GM12878 (cell line): Measurements from ENCODE around the gene MYO9B. TPM values are rescaled to one million over a fixed set of nuclear protein-coding genes. Genes with fewer than 3 reads are reported as not detected.

Experiments used
- ATAC-seq: fragments of 200-7000 bp; cut with Tn5 transposase; 3 replicates; pipeline ENCODE4 v1.9.1; 2020; ENCODE audit warnings: mild to moderate bottlenecking, moderate library complexity
- BruUV-seq: library from RNA; stranded (reverse); fragments of 400-500 nt; replicated peaks from 2 replicates; lab custom pipeline; 2021; lab: Mats Ljungman, UMichigan
- CTCF ChIA-PET: fragments of 300-600 bp; sonication (Branson Sonifier 250); formaldehyde crosslinking; extraction: SDS; loops from one replicate; lab custom pipeline; 2021; ENCODE audit warnings: inconsistent platforms; lab: Yijun Ruan, JAX
- POLR2A ChIA-PET: fragments of 350-600 bp; formaldehyde crosslinking; extraction: SDS; loops from one replicate; lab custom pipeline; 2021; ENCODE audit warnings: inconsistent platforms; lab: Charles Lee
- RAD21 ChIA-PET: fragments of 300-600 bp; sonication (Branson Sonifier 250); formaldehyde crosslinking; loops from one replicate; lab custom pipeline; 2023; ENCODE audit warnings: antibody characterized with exemption; ENCODE audit not compliant: unreplicated experiment; lab: Charles Lee
- SMC1A ChIA-PET: fragments of 300-600 bp; sonication (Branson Sonifier 250); formaldehyde crosslinking; loops from one replicate; lab custom pipeline; 2023; ENCODE audit not compliant: unreplicated experiment, uncharacterized antibody; lab: Charles Lee
- DNase-seq: peaks from one replicate; pipeline ENCODE4 v3.0.0-alpha.2; 2011; ENCODE audit warnings: low read depth, low spot score
- FAIRE-seq: peaks from 3 replicates; lab custom pipeline; 2011; peaks lifted over from hg19 to GRCh38; lab: Jason Lieb, UNC
- H2AFZ ChIP-seq: 2 replicates; pipeline ENCODE4 v1.6.0; 2011; ENCODE audit warnings: low read depth, low read length, control low read depth; ENCODE audit not compliant: control insufficient read depth
- H3K27ac ChIP-seq: 2 replicates; pipeline ENCODE4 v1.5.1; 2011; ENCODE audit warnings: control low read depth; ENCODE audit not compliant: control insufficient read depth, insufficient read depth
- H3K27me3 ChIP-seq, 2 experiments: replicated peaks in 1 of 2; 2 replicates each; pipeline versions ENCODE4 v1.6.0 to v1.6.1; 2011; ENCODE audit warnings: low read length in 1 of 2; ENCODE audit not compliant: control insufficient read depth in 2 of 2, insufficient read depth in 2 of 2
- H3K36me3 ChIP-seq, 2 experiments: 2 replicates each; pipeline ENCODE4 v1.5.1; 2011; ENCODE audit warnings: low read length in 1 of 2; ENCODE audit not compliant: control insufficient read depth in 2 of 2, insufficient read depth in 2 of 2
- H3K4me1 ChIP-seq: 2 replicates; pipeline ENCODE4 v1.6.1; 2011; ENCODE audit warnings: mild to moderate bottlenecking, low read length, moderate library complexity, mixed read lengths; ENCODE audit not compliant: control insufficient read depth, insufficient read depth
- H3K4me2 ChIP-seq: 2 replicates; pipeline ENCODE4 v1.6.0; 2011; ENCODE audit warnings: control low read depth; ENCODE audit not compliant: control insufficient read depth, insufficient read depth
- H3K4me3 ChIP-seq: fragments of 200-600 bp; sonication (generic); 2 replicates; pipeline ENCODE4 v1.5.1; 2016
- H3K79me2 ChIP-seq: 2 replicates; pipeline ENCODE4 v1.6.0; 2011; ENCODE audit warnings: low read length; ENCODE audit not compliant: control insufficient read depth, insufficient read depth
- H3K9ac ChIP-seq: 2 replicates; pipeline ENCODE4 v1.8.0; 2011; ENCODE audit warnings: low read length, control low read depth, mixed read lengths; ENCODE audit not compliant: control insufficient read depth, insufficient read depth
- H3K9me3 ChIP-seq: replicated peaks from 3 replicates; pipeline ENCODE4 v1.5.1; 2011; ENCODE audit warnings: mild to moderate bottlenecking, low read length; ENCODE audit not compliant: control insufficient read depth, insufficient read depth
- H4K20me1 ChIP-seq: 2 replicates; pipeline ENCODE4 v1.6.0; 2011; ENCODE audit not compliant: control insufficient read depth, insufficient read depth
- BHLHE40 ChIP-seq, 2 experiments: fragments of 450-650 bp in 1 of 2; IDR thresholded peaks; 2 replicates each; pipeline ENCODE4 v1.6.1; 2011 to 2017; ENCODE audit warnings: low read depth in 2 of 2, borderline replicate concordance in 1 of 2, improper control_type of control experiment in 1 of 2, low read length in 1 of 2, mild to moderate bottlenecking in 1 of 2
- CBX5 ChIP-seq: sonication (generic); IDR thresholded peaks from 2 replicates; pipeline ENCODE4 v1.6.1; 2016; ENCODE audit warnings: low read depth, moderate library complexity, mild to moderate bottlenecking, inconsistent platforms
- ETV6 ChIP-seq, 2 experiments: fragments of 450-650 bp in 1 of 2; IDR thresholded peaks in 1 of 2; conservative IDR thresholded peaks in 1 of 2; 2 replicates each; pipeline ENCODE4 v1.6.1; 2014; ENCODE audit warnings: antibody characterized with exemption in 1 of 2, borderline replicate concordance in 1 of 2, low read depth in 1 of 2, mild to moderate bottlenecking in 1 of 2, moderate library complexity in 1 of 2
- FOXM1 ChIP-seq: IDR thresholded peaks from 2 replicates; pipeline ENCODE4 v1.6.1; 2012; ENCODE audit warnings: low read depth, mild to moderate bottlenecking, inconsistent platforms, low read length, moderate library complexity
- MXI1 ChIP-seq: fragments of 150-350 bp; IDR thresholded peaks from 2 replicates; pipeline ENCODE4 v1.6.1; 2011; ENCODE audit warnings: low read depth, mild to moderate bottlenecking, inconsistent platforms, low read length, improper control_type of control experiment
- NFXL1 ChIP-seq: fragments of 450-650 bp; IDR thresholded peaks from 2 replicates; pipeline ENCODE4 v1.6.1; 2017; ENCODE audit warnings: antibody characterized with exemption, mild to moderate bottlenecking, borderline replicate concordance
- NFYA ChIP-seq: IDR thresholded peaks from 2 replicates; pipeline ENCODE4 v1.6.1; 2011; ENCODE audit warnings: low read depth, mild to moderate bottlenecking, low read length, improper control_type of control experiment, borderline replicate concordance
- POLR2AphosphoS5 ChIP-seq: IDR thresholded peaks from 2 replicates; pipeline ENCODE4 v1.6.1; 2011; ENCODE audit warnings: mild to moderate bottlenecking, low read length, inconsistent platforms
- SIX5 ChIP-seq: IDR thresholded peaks from 2 replicates; pipeline ENCODE4 v1.6.1; 2011; ENCODE audit warnings: mild to moderate bottlenecking, low read depth, low read length, moderate library complexity; ENCODE audit not compliant: severe bottlenecking
- SMARCA5 ChIP-seq: fragments of 450-650 bp; IDR thresholded peaks from 2 replicates; pipeline ENCODE4 v1.6.1; 2017; ENCODE audit warnings: mild to moderate bottlenecking
- SREBF1 ChIP-seq: IDR thresholded peaks from 2 replicates; pipeline ENCODE4 v1.6.1; 2012; ENCODE audit warnings: mild to moderate bottlenecking, low read length
- STAT3 ChIP-seq: IDR thresholded peaks from 2 replicates; pipeline ENCODE4 v1.6.1; 2011; ENCODE audit warnings: low read depth, low read length, improper control_type of control experiment
- TAF1 ChIP-seq: IDR thresholded peaks from 2 replicates; pipeline ENCODE4 v1.6.1; 2011; ENCODE audit warnings: mild to moderate bottlenecking, low read depth, low read length, borderline replicate concordance
- ZNF217 ChIP-seq: fragments of 450-650 bp; IDR thresholded peaks from 2 replicates; pipeline ENCODE4 v1.6.1; 2017; ENCODE audit warnings: antibody characterized with exemption, mild to moderate bottlenecking
- ZNF384 ChIP-seq: IDR thresholded peaks from 2 replicates; pipeline ENCODE4 v1.6.1; 2012; ENCODE audit warnings: low read depth, mild to moderate bottlenecking, low read length, improper control_type of control experiment, borderline replicate concordance
- WGBS: methylation state at CpG from one replicate; pipeline ENCODE4 v1.1.6; 2016; ENCODE audit warnings: low lambda C conversion rate; ENCODE audit not compliant: insufficient replicate concordance, insufficient coverage; ENCODE audit errors: missing lambda C conversion rate; 5-methylcytosine and 5-hydroxymethylcytosine counted together
- in situ Hi-C: fragments of 300-500 bp; cut with MboI; formaldehyde crosslinking; loops from 9 replicates; pipeline ENCODE4 v1.14.3; 2018; ENCODE audit warnings: mixed read lengths
- intact Hi-C: fragments of 100-400 bp; cut with micrococcal nuclease; formaldehyde crosslinking; loops from one replicate; pipeline ENCODE4 v1.14.2; 2022; ENCODE audit not compliant: unreplicated experiment
- polyA plus RNA-seq, 11 experiments: library from polyadenylated mRNA; depleted of rRNA in 4 of 11; unstranded in 6 of 11; stranded (reverse) in 5 of 11; fragments of >200 nt; fragmentation: Nextera tagmentation in 4 of 11; fragmentation: Illumina TruSeq in 1 of 11; extraction: Ambion mirVana in 4 of 11; extraction: Trizol in 1 of 11; gene quantifications; 1 replicate in 1 of 11; 2 replicates in 10 of 11; pipeline versions ENCODE4 v1.2.1 to v1.2.3, GENCODE V29; 2011 to 2016; ENCODE audit warnings: inconsistent platforms in 2 of 11, missing spikeins in 2 of 11, low read depth in 1 of 11
- total RNA-seq, 4 experiments: library from RNA; depleted of rRNA in 3 of 4; stranded (reverse); fragments of >200 nt in 3 of 4; fragmentation: Illumina TruSeq in 1 of 4; extraction: Trizol in 1 of 4; gene quantifications; 2 replicates each; pipeline versions ENCODE4 v1.2.1 to v1.2.3, GENCODE V29; 2013 to 2021
- TF ChIP-seq, protein P1 (sequence below): fragments of 450-650 bp; IDR thresholded peaks from 2 replicates; pipeline ENCODE4 v1.6.1; 2017; ENCODE audit warnings: low read depth, mild to moderate bottlenecking, moderate library complexity
- TF ChIP-seq, protein P2 (sequence below): IDR thresholded peaks from 2 replicates; pipeline ENCODE4 v1.6.1; 2012; ENCODE audit warnings: low read depth, low read length, improper control_type of control experiment
- TF ChIP-seq, protein P3 (sequence below): IDR thresholded peaks from 2 replicates; pipeline ENCODE4 v1.6.1; 2011; ENCODE audit warnings: mild to moderate bottlenecking, low read depth, low read length, moderate library complexity; ENCODE audit not compliant: insufficient replicate concordance
- TF ChIP-seq, protein P4 (sequence below): IDR thresholded peaks from 2 replicates; pipeline ENCODE4 v1.6.1; 2011; ENCODE audit warnings: borderline replicate concordance, low read depth, mild to moderate bottlenecking, moderate library complexity, low read length; ENCODE audit not compliant: insufficient read depth, poor library complexity, severe bottlenecking

The MYO9B gene
- total and polyA plus RNA-seq, 10 of the 15 experiments (the other 5 are each of a cell fraction or from before 2014, with no cell fraction given), result 5.4 to 165 (median 45.8) TPM

DNA sequence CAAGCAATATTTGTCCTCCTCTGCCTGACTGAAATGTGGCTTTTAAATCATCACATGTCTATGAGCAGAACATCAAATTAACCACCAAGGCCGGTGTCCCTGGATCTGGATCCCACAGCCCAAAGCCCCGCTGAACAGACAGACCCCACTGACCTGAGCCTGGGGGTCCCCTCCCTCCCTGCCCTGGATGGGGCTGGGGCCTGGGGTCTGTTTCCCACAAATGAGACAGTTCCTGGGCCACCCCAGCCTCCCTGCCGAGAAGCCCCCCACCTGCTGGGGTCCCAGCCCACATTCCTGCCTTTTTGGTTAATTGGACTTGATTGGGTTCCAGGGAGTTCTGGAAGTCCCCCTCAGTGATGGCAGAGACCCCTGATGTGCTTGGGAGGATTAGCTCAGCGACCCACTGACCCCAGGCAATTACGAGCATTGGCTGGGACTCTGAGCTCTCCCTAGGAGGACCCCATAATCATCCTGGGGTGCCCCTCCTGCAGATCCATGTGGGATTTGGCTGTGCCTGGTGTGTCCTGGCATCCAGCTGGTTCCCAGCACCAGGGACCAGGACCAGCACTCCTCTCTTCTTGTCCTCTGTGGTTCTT lies 29.6 kb upstream of the MYO9B start:
- ATAC-seq, result no peak
- H4K20me1 ChIP-seq, result no peaks in the 10 kb centered on the region
- DNase-seq, result no peak
- WGBS, result 94% methylated on average over 5 of the region's 5 CpGs
- no peak for FAIRE-seq
- H3K4me3 ChIP-seq, result no peak overlapping the region
- no peak overlapping the region for H3K4me2 ChIP-seq
- ChIA-PET POLR2A (no interaction called here), CTCF (no interaction called here), SMC1A (no interaction called here), RAD21 (no interaction called here)
- no peaks in the 10 kb centered on the region for H3K79me2 ChIP-seq
- H3K27ac ChIP-seq, result no peak overlapping the region
- intact Hi-C loops (no loop called here), in situ Hi-C loops (no loop called here)
- no peaks in the 10 kb centered on the region for H3K9me3 ChIP-seq
- no peak overlapping the region for H2AFZ ChIP-seq
- no peak for TF ChIP-seq MXI1
- no peak for TF ChIP-seq STAT3
- TF ChIP-seq SREBF1, result no peak
- no peak for TF ChIP-seq NFXL1
- TF ChIP-seq, protein P1, sequence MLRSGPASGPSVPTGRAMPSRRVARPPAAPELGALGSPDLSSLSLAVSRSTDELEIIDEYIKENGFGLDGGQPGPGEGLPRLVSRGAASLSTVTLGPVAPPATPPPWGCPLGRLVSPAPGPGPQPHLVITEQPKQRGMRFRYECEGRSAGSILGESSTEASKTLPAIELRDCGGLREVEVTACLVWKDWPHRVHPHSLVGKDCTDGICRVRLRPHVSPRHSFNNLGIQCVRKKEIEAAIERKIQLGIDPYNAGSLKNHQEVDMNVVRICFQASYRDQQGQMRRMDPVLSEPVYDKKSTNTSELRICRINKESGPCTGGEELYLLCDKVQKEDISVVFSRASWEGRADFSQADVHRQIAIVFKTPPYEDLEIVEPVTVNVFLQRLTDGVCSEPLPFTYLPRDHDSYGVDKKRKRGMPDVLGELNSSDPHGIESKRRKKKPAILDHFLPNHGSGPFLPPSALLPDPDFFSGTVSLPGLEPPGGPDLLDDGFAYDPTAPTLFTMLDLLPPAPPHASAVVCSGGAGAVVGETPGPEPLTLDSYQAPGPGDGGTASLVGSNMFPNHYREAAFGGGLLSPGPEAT, result no peak
- no peak for TF ChIP-seq FOXM1
- TF ChIP-seq NFYA, result no peak
- no peak for TF ChIP-seq SMARCA5
- no peak for TF ChIP-seq POLR2AphosphoS5
- TF ChIP-seq, protein P2, sequence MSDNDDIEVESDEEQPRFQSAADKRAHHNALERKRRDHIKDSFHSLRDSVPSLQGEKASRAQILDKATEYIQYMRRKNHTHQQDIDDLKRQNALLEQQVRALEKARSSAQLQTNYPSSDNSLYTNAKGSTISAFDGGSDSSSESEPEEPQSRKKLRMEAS, result no peak
- TF ChIP-seq, protein P3, sequence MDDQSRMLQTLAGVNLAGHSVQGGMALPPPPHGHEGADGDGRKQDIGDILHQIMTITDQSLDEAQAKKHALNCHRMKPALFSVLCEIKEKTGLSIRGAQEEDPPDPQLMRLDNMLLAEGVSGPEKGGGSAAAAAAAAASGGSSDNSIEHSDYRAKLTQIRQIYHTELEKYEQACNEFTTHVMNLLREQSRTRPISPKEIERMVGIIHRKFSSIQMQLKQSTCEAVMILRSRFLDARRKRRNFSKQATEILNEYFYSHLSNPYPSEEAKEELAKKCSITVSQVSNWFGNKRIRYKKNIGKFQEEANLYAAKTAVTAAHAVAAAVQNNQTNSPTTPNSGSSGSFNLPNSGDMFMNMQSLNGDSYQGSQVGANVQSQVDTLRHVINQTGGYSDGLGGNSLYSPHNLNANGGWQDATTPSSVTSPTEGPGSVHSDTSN, result no peak
- TF ChIP-seq ZNF217, result no peak
- TF ChIP-seq, protein P4, sequence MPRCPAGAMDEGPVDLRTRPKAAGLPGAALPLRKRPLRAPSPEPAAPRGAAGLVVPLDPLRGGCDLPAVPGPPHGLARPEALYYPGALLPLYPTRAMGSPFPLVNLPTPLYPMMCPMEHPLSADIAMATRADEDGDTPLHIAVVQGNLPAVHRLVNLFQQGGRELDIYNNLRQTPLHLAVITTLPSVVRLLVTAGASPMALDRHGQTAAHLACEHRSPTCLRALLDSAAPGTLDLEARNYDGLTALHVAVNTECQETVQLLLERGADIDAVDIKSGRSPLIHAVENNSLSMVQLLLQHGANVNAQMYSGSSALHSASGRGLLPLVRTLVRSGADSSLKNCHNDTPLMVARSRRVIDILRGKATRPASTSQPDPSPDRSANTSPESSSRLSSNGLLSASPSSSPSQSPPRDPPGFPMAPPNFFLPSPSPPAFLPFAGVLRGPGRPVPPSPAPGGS, result no peak
- no peak for TF ChIP-seq ZNF384
- no peak for TF ChIP-seq CBX5
- no peak for TF ChIP-seq BHLHE40 (IDR thresholded peaks at IDR 0.05; ENCODE audit: borderline replicate concordance in 1 of 2, low read depth in 2 of 2, low read length in 1 of 2)
- no peak for TF ChIP-seq SIX5
- no peak for TF ChIP-seq ETV6 (conservative IDR thresholded peaks at IDR 0.05 in 1 of 2, IDR thresholded peaks at IDR 0.05 in 1 of 2; ENCODE audit: borderline replicate concordance in 1 of 2, low read depth in 1 of 2)
- no peak for TF ChIP-seq TAF1
- H3K4me1 ChIP-seq, result no peaks in the 10 kb centered on the region
- H3K9ac ChIP-seq, result no peak overlapping the region
- peaks cover 4 to 6% of the 10 kb centered on the region in 2 experiments; a peak in 3 of 4 replicates for H3K36me3 ChIP-seq
- no peaks in the 10 kb centered on the region for H3K27me3 ChIP-seq
- BruUV-seq, result no TSS peak
